ENCODE results near the gene AP1AR.

AP1AR gene

GRCh38 chr4:112312610-112313239 is 81.1 kb downstream of the AP1AR start:
- DNase-seq (ENCODE audit: low read depth in 2 of 2) = no peak

- DNase-seq (ENCODE audit: low read depth in 2 of 2) = no peak
Observed at GRCh38 chr4:112315446-112315845, 83.9 kb downstream of the AP1AR start.

GRCh38 chr4:112316360-112316759 is 84.8 kb downstream of the AP1AR start:
- DNase-seq (ENCODE audit: low read depth in 2 of 2) = no peak

- DNase-seq (ENCODE audit: low read depth in 2 of 2) = no peak
Observed at GRCh38 chr4:112318239-112319142, 86.9 kb downstream of the AP1AR start.

All from stimulated activated CD8-positive, alpha-beta memory T cell treated with anti-CD3 and anti-CD28 coated beads, Interleukin-2, amount 100 ng/mL, for 48 hours (primary cell).